Fibroblast of the aortic adventitia (primary cell): Measurements from ENCODE around the gene TMPRSS11D. TPM values are rescaled to one million over a fixed set of nuclear protein-coding genes. Genes with fewer than 3 reads are reported as not detected.

Experiments used
- DNase-seq: peaks from one replicate; pipeline ENCODE4 v3.0.0-alpha.2; 2010; ENCODE audit warnings: low read depth
- H3K4me3 ChIP-seq: 2 replicates; pipeline ENCODE4 v1.5.1; 2011; ENCODE audit warnings: low read depth, mild to moderate bottlenecking, control low read depth, low read length, moderate library complexity
- CTCF ChIP-seq: IDR thresholded peaks from 2 replicates; pipeline ENCODE4 v1.5.1; 2011; ENCODE audit warnings: mild to moderate bottlenecking, low read length, control low read depth, inconsistent platforms; ENCODE audit not compliant: insufficient read depth
- total RNA-seq: library from RNA; depleted of rRNA; stranded (reverse); fragments of >200 nt; gene quantifications from 2 replicates; pipeline ENCODE4 v1.2.3, GENCODE V29; 2012; ENCODE audit warnings: low replicate concordance

TMPRSS11D gene
- total RNA-seq, 1 donor: 0.09 TPM

GRCh38 chr4:67790721-67791120 is 93.1 kb downstream of the TMPRSS11D start:
- no peak for DNase-seq
- no peak for TF ChIP-seq CTCF
- H3K4me3 ChIP-seq: no peak overlapping the region

- TF ChIP-seq CTCF: no peak
- H3K4me3 ChIP-seq: no peak overlapping the region
- no peak for DNase-seq
Observed at GRCh38 chr4:67787311-67787710, 96.5 kb downstream of the TMPRSS11D start.

GRCh38 chr4:67785528-67785927 is 98.3 kb downstream of the TMPRSS11D start:
- H3K4me3 ChIP-seq: no peak overlapping the region
- DNase-seq: peak; percentile 14
- no peak for TF ChIP-seq CTCF

- no peak overlapping the region for H3K4me3 ChIP-seq
- TF ChIP-seq CTCF: no peak
- no peak for DNase-seq
Observed at GRCh38 chr4:67779631-67780030, 104.2 kb downstream of the TMPRSS11D start.

- no peak for TF ChIP-seq CTCF
- H3K4me3 ChIP-seq: no peak overlapping the region
Observed at GRCh38 chr4:67776746-67777145, 107.1 kb downstream of the TMPRSS11D start.

More at GRCh38 chr4:67776746-67777145, 107.1 kb downstream of the TMPRSS11D start:
- DNase-seq: no peak

Other genes starting within 250 kb of the TMPRSS11D start
- gene UBA6, start 182.8 kb downstream of the TMPRSS11D start, total RNA-seq: 25.6 and 138 TPM in 2 replicates
- not detected in 2 replicates for gene GNRHR, start 129.6 kb downstream of the TMPRSS11D start, total RNA-seq
- gene TMPRSS11A, start 79.5 kb upstream of the TMPRSS11D start, total RNA-seq: under 0.01 TPM in 1 of 2 replicates, not detected in the other
- not detected in 2 replicates for gene TMPRSS11F, start 245.9 kb upstream of the TMPRSS11D start, total RNA-seq